GOT3 (cell line): ENCODE data around the gene SKP2.
"Not testable (repeated sequence)": the region's sequence is repeated elsewhere in the genome, so short reads cannot be mapped to it uniquely, and the experiment has no call there.

ENCODE experiments used
- DNase-seq: peaks from one replicate; lab custom pipeline; 2025; ENCODE audit warnings: mixed read lengths; lab: John Stamatoyannopoulos, UW

The SKP2 gene

DNA sequence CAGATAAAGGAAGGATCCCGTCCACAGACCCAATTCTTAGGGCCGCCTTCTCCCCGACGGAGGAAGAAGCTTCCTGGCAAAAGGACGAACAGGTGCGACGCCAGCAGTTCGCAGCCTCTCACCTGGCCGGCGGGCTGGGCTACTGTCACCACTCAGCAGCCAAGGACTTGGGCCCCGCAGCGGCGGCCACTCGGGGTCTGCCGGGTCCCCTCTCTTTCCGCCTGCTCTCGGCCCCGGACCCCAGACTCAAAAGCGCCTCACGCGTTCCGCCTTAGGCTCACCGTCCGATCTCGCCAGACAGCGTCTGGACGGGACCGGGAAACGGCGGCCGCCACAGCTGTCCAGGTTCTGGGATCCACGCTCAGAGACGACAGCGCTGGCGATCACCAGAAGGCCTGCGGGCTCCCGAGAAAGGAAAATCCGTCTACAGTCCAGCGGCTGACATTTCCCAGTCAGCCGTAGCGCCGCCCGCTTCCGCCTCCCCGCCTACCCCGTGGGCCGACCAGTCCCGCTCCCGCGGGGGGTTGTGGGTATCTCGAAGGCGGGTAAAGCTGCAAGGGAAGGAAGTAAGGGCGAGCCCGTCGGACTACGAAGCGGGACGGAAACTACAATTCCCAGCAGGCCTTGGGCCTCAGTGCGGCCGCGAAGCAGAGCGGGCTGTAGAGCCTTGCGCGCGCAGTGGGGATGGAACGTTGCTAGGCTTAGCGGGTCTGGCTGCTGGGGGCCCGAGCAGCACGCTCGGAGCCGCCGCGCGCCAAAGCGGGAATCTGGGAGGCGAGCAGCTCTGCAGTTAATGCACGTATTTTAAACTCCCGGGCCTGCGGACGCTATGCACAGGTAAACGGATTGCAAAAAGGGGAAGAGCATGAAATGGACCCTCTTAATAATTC lies at the start of gene SKP2, which contains the start of gene LMBRD2:
SKP2 (plus strand) TSS at position 678 of the 890 bp plus-strand sequence; CDS start at position 830, 152 bp downstream.
LMBRD2 (minus strand) TSS at position 454 of the 890 bp plus-strand sequence. CDS start 8,538 bp downstream, outside the sequence.
- DNase-seq: peak; percentile 81

- DNase-seq: no peak
Observed at GRCh38 chr5:36105819-36106218, 46.1 kb upstream of the SKP2 start.

- DNase-seq: no peak
Observed at GRCh38 chr5:36108758-36109460, 43.0 kb upstream of the SKP2 start.

- no peak for DNase-seq
Observed at GRCh38 chr5:36111238-36111637, 40.7 kb upstream of the SKP2 start.

- DNase-seq: no peak
Observed at GRCh38 chr5:36125868-36126267, 26.0 kb upstream of the SKP2 start.

- DNase-seq: no peak
Observed at GRCh38 chr5:36128795-36129194, 23.1 kb upstream of the SKP2 start.

DNA sequence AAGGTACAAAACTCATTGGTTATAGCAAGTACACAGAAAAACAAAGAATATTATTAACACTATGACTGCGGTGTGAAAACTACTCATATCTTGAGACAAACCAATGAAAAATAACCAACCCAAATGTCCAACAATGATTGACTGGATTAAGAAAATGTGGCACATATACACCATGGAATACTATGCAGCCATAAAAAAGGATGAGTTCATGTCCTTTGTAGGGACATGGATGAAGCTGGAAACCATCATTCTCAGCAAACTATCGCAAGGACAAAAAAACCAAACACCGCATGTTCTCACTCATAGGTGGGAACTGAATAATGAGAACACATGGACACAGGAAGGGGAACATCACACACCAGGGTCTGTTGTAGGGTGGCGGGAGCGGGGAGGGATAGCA lies 22.2 kb upstream of the SKP2 start:
- DNase-seq: not testable (repeated sequence)

- not testable (repeated sequence) for DNase-seq
Observed at GRCh38 chr5:36133009-36133408, 18.9 kb upstream of the SKP2 start.

DNA sequence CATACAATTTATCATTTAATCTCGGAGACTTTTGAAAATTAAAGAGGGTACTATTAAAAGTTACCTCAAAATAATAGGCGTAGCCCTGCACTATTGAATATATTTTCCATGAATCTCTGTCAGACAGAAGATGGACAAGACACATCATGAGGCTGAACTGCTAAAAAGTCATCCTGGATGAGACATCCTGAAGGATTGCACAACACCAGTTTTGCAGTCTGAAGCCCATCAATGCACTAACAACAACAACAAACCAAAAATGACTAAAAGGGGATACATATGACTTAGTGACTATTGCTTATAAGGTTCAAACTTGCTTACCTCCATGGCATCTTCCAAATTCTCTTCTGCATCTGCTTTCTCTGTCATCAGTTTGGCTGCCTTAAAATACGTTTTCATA lies 15.9 kb upstream of the SKP2 start:
- no peak for DNase-seq

- no peak for DNase-seq
Observed at GRCh38 chr5:36136581-36136980, 15.3 kb upstream of the SKP2 start.

- DNase-seq: no peak
Observed at GRCh38 chr5:36138900-36139683, 12.8 kb upstream of the SKP2 start.

DNA sequence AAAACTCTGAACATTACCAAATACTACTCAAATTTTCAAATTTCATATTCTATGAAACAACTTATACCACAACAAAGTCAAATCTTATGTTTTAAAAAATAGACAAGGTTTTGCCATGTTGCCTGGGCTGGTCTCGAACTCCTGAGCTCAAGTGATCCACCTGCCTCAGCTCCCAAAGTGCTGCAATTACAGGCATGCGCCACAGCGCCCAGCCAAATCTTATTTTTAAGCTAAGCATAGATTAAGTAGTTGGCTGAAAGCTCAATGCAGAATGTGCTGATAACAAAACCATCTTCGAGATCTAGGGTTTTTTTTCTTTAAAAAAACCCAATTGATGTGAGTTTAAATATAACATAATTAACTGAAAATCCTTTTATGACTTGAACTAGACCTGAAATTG lies 6.6 kb upstream of the SKP2 start:
- DNase-seq: no peak

DNA sequence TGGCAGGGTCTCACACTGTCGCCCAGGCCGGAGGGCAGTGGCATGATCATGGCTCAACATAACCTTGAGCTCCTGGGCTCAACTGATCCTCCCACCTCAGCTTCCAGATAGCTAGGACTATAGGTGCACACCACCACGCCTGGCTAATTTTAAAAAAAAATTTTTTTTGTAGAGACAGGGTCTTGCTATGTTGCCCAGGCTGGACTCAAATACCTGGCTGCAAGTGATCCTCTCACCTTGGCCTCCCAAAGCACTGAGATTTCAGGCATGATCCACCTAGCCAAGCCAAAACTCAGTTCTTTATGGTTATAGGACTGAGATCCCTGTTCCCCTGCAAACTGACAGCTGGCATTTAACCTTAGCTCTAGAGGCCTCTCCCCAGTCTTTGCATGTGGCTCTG lies 5.5 kb upstream of the SKP2 start:
- DNase-seq: no peak

DNA sequence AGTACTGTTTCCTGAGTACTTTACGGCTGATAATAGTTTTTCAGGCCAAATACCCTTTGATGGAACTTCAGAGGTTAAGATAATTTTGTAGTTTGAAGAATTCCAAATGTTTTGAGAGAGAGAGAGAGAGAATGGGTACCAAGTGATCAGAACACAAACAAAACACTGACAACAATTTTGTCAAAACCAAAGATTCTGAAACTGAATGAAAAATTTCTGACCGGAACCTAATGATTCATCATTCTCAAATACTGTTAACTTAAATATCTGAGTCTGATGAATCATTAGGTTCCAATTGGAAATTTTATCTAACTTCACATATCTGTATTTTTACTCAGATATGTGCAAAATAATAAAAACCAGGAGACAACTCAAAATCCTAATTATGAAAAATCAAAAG lies 4.2 kb upstream of the SKP2 start:
- no peak for DNase-seq

DNA sequence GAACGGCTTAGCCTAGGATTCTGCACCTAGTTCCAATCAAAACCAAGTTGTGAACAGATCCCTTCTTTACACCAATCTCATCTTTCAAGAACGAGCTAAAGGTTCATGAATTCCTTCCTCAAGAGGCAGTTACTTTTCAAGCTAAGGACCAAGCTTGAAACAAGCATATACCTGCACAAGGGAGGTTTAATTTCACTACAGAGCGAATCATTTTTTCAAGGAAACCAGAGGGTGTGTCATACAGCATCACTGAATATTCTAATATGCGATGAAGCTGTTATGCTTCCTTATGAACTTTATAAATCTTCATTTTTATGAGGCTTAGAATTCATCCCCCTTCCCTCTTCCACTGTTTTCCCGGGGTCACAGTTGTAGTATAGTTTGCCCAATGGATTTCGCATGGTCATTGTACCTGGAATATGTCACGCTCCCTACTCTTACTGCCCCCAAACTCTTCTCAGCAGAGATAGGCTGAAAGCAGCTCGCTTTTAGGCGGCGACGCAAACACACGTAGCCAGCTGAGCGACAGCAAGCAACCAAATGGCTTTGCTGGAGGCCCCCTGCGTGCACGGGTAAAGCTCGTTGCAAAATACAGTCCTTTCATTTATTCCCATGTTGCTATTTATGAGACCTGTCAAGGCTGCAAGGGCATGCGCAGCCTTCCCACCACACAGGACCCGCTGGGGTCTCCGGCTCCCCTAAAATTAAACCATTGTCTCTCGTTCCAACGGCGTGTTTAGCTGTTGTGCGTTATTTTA lies 1.1 kb upstream of the SKP2 start:
- no peak for DNase-seq

DNA sequence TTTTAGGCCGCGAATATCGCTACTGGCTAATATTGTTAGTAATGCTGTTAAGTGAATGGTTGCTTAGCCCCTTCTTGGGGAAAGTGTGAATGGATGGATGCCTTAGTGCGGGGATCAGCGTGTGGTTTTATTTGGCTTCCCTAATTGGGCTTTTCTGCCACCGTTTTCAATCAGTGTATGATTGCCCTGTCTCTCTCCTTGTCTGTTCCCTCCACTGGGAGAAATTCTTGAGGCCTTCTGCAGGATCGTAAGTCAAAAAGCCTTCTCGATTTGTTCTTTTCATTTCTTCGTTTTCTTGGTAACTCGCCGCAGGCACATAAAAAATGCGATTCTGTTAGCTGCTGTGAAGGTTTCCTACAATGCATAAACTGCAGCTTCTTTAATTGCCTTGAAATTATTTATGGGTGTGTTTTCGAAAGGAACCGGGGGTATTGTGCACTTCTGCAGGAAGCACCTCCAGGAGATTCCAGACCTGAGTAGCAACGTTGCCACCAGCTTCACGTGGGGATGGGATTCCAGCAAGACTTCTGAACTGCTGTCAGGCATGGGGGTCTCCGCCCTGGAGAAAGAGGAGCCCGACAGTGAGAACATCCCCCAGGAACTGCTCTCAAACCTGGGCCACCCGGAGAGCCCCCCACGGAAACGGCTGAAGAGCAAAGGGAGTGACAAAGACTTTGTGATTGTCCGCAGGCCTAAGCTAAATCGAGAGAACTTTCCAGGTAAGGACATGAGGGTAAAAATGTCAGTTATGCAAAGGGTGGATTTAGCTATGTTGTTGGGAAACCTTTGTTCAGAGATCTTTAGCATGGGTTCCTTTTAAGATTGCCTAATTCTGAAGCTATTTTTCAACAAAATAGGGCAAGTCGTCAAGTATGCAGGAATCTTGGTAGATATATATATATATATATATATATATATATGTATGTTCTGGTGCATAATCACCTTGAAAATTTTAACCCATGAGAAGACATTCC lies 700 bp downstream of the SKP2 start:
- DNase-seq: no peak

- DNase-seq: no peak
Observed at GRCh38 chr5:36153298-36153677, 1.4 kb downstream of the SKP2 start.

GRCh38 chr5:36153726-36154125 lies 1.8 kb downstream of the SKP2 start:
- no peak for DNase-seq

DNA sequence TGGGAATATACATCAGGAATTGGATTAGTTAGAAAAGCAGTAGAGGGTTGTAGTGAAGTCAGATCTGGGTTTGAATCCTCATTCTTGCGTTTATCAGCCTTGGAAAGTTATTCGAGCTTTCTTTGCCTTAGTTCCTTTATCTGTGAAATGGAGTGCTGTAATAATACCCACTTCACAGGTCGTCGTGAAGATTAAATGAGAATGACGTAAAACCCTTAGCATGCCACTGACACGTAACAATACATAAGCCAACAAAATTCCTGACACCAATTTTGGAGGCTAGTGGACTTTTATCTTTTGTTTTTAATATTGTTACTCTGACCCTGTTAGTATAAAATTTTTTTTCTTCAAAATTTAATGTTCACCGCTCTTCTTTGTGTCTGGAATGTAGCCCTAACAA lies 3.4 kb downstream of the SKP2 start:
- DNase-seq: no peak

- no peak for DNase-seq
Observed at GRCh38 chr5:36156121-36156601, 4.2 kb downstream of the SKP2 start.
